ENCODE data around the gene ANKRD36B.
"Not testable (repeated sequence)": the region's sequence is repeated elsewhere in the genome, so short reads cannot be mapped to it uniquely, and the experiment has no call there.

ANKRD36B gene

GRCh38 chr2:97550498-97550897 lies 39.2 kb downstream of the ANKRD36B start:
- DNase-seq (ENCODE audit: low read depth in 2 of 2, low spot score in 1 of 2), result not testable (repeated sequence)

- DNase-seq (ENCODE audit: low read depth in 2 of 2, low spot score in 1 of 2), result not testable (repeated sequence)
Observed at GRCh38 chr2:97549058-97549457, 40.6 kb downstream of the ANKRD36B start.

GRCh38 chr2:97548536-97548935 lies 41.1 kb downstream of the ANKRD36B start:
- not testable (repeated sequence) for DNase-seq (ENCODE audit: low read depth in 2 of 2, low spot score in 1 of 2)

DNA sequence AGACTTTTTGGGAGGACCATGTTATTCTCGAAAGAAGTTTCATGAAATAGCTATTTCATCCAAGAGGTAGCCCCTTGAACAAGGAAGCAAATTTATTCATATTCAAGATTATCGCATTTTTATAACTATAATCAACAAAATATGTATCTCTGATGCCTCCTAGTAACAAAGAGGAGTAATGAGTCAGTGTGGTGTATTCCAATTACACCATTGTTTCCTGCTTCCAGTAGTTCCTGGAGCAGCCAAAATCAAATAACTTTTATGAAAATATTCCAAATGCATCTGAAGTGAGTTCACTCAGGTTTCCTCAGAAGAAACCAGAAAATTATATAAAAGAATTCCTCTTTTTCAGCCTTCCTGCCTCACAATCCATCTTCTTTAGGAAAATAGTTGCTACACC lies 43.0 kb downstream of the ANKRD36B start:
- no peak for DNase-seq (ENCODE audit: low read depth in 2 of 2, low spot score in 1 of 2)

- DNase-seq (ENCODE audit: low read depth in 2 of 2, low spot score in 1 of 2), result not testable (repeated sequence)
Observed at GRCh38 chr2:97544911-97545310, 44.8 kb downstream of the ANKRD36B start.

GRCh38 chr2:97525904-97526303 lies 63.8 kb downstream of the ANKRD36B start:
- DNase-seq (ENCODE audit: low read depth in 2 of 2, low spot score in 1 of 2), result not testable (repeated sequence)

DNA sequence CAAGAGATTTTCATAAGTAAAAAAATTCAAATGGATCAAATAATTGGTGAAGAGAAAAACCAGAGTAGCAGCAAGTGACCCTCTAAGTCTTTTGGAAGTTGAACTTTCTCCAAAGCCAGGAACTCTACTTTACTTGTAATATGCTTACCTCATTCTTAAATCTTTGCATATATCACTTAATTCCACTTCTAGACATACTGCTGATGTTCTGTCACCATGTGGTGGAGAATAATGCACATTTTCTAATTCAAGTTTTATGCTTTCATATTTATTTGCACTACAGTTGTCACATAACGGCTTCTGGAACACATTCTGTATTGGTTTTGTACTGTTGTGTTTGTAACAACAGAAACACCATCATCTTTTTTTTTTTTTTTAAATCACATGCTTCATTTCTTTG lies 65.9 kb downstream of the ANKRD36B start:
- DNase-seq (ENCODE audit: low read depth in 2 of 2, low spot score in 1 of 2), result not testable (repeated sequence)

DNA sequence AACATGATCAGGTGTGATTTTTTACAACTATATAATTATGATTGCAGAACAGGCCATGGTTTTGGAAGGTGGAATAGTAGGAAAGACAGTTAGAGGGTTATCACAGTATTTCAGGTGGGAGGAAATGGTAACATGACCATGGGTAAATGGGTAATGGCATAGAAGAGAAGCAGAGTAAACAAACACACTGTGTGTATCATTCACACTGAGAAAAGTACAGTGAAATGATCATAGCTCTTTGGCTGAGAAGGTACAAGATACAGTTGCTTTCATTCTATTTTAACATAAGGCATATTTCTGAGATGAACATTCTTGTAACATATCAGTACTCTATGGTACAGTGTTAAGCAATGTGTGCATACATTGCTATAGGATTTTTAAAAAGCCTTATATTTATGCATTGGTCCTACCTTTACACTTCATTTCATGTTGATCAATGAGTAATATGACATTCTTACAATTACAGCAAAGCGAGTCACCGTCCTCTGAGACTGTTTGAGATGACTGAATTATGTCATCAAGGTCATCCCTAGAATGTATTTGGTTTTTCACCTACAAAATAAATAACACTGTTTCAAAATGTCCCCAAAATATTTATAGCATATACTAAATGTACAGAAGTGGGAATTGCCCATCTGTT lies 66.6 kb downstream of the ANKRD36B start:
- DNase-seq (ENCODE audit: low read depth in 2 of 2, low spot score in 1 of 2), result not testable (repeated sequence)

DNA sequence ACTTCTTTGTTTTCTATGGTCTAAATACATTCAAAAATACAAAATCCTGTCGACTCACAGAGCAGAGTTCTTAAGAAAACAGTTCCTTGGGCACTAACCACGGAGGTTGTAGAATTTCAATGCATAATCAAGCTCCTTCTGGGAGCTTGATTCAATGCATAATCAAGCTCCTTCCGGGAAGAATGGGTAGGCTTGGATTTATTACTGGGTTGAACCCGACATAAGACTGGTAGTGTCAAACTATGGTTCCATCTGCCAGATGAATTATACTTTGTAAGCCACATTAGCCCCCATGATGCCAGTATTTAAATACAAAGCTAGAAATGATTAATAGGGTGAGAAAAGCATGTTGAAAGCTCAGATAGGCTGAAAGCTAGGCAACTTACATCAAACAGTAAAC lies 94.0 kb downstream of the ANKRD36B start:
- not testable (repeated sequence) for DNase-seq (ENCODE audit: low read depth in 2 of 2, low spot score in 1 of 2)

DNA sequence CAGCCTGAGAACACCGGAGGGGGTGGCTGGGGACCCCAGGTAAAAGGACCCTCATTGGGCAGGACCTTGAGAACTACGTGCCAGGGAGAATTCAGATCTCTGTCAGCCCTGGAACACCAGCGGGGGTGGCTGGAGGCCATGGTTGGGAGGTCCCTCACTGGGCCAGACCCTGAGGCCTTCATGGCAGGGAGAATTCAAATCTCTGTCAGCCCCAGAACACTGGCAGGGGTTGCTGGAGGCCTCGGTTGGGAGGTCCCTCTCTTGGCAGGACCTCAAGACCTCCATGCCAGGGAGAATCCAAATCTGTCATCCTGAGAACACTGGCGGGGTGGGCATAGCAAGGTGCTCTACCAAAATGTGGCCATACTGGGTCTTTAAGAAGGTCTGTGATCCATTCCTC lies 99.5 kb downstream of the ANKRD36B start:
- not testable (repeated sequence) for DNase-seq (ENCODE audit: low read depth in 2 of 2, low spot score in 1 of 2)
